Endothelial cell of umbilical vein (primary cell): ENCODE measurements around the gene KRTAP2-3.

Experiments used
- FOS ChIP-seq: IDR thresholded peaks from 2 replicates; pipeline ENCODE4 v1.6.1; 2011; ENCODE audit warnings: mild to moderate bottlenecking, low read length, moderate library complexity, borderline replicate concordance; ENCODE audit not compliant: insufficient read depth
- POLR2A ChIP-seq: IDR thresholded peaks from 2 replicates; pipeline ENCODE4 v1.6.1; 2012; ENCODE audit warnings: low read depth, mild to moderate bottlenecking, control low read depth, low read length
- POLR2AphosphoS5 ChIP-seq: IDR thresholded peaks from 2 replicates; pipeline ENCODE4 v1.6.1; 2012; ENCODE audit warnings: low read depth, mild to moderate bottlenecking, control low read depth, low read length, moderate library complexity; ENCODE audit not compliant: insufficient read depth
- TF ChIP-seq, protein P1 (sequence below), 2 donors: IDR thresholded peaks; 1 replicate in 1 of 2; 2 replicates in 1 of 2; pipeline ENCODE4 v1.5.1; 2011; ENCODE audit warnings: low read length in 2 of 2, mild to moderate bottlenecking in 2 of 2, moderate library complexity in 2 of 2, control low read depth in 1 of 2, inconsistent platforms in 1 of 2, low read depth in 1 of 2; ENCODE audit not compliant: insufficient read depth in 1 of 2; ENCODE audit errors: extremely low read depth in 1 of 2

DNA sequence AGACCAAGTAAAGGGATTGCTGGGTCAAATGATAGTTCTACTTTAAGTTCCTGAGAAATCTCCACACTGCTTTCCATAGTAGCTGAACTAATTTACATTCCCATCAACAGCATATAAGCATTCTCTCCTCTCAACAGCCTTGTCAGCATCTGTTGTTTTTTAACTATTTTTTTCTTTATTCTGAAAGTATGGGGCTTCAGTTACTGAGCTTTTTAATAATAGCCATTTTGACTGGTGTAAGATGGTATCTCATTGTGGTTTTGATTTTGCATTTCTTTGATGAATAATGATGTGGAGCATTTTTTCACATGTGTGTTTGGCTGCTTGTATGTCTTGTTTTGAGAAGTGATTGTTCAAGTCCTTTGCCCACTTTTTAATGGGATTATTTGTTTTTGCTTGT is 7.3 kb downstream of the KRTAP2-3 start:
- TF ChIP-seq, protein P1, sequence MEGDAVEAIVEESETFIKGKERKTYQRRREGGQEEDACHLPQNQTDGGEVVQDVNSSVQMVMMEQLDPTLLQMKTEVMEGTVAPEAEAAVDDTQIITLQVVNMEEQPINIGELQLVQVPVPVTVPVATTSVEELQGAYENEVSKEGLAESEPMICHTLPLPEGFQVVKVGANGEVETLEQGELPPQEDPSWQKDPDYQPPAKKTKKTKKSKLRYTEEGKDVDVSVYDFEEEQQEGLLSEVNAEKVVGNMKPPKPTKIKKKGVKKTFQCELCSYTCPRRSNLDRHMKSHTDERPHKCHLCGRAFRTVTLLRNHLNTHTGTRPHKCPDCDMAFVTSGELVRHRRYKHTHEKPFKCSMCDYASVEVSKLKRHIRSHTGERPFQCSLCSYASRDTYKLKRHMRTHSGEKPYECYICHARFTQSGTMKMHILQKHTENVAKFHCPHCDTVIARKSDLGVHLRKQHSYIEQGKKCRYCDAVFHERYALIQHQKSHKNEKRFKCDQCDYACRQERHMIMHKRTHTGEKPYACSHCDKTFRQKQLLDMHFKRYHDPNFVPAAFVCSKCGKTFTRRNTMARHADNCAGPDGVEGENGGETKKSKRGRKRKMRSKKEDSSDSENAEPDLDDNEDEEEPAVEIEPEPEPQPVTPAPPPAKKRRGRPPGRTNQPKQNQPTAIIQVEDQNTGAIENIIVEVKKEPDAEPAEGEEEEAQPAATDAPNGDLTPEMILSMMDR (IDR thresholded peaks at IDR 0.05; ENCODE audit: extremely low read depth in 1 of 2, insufficient read depth in 1 of 2, low read depth in 1 of 2, low read length in 2 of 2) = no peak
- TF ChIP-seq FOS (no peak), POLR2AphosphoS5 (no peak), POLR2A (no peak)
